Measurements from ENCODE around the gene XRCC3.
A peak's percentile ranks its signal among the peaks of the same experiment; 100 is the strongest.

The XRCC3 gene

DNA sequence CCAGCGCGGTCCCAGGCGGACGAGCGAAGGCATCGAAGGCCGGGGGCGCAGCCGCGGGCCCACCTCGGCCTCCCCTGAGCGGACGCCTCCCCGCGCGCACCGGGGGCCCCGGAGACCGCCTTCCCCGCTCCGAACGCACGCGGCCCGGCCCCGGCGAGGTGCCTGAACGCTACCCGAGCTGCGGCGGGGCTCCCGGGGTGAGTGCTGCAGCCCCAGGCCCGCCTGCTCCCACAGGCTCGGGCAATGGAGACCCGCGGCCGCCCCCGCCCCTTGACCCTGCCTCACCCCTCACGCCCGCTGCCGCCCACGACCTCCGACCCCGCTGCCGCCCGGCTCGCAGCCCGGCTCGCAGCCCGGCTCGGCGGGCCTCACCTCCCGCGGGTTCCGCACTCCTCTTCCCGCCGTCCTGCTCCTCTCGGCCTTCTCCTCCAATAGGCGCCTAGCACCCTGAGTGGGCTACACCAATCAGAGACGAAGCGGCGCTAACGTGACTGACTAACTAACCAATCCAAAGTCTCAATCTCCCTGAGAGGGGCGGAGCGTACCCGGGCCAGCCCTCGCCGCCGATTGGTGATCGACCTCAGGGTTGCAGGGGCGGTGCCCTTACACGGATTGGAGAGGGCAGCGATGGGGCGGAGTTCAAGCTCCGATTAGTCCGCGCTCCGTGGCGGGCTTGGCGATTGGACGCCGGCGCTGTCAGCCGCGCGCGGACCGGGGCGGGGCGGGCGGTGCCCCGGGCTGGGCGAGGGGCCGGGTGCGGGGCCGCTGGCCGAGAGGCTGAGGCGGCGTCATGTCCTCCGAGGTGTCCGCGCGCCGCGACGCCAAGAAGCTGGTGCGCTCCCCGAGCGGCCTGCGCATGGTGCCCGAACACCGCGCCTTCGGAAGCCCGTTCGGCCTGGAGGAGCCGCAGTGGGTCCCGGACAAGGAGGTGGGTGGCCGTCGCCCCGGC is at the start of gene XRCC3, which contains the start of gene ZFYVE21:
XRCC3 (minus strand) TSS at position 400 of the 949 bp plus-strand sequence. CDS start 4,364 bp downstream, outside the sequence.
ZFYVE21 (plus strand) TSS at position 759 of the 949 bp plus-strand sequence; CDS start at position 791, 32 bp downstream.
- peak; percentile 98 to 99 for DNase-seq (ENCODE audit: extremely low read depth in 1 of 2, low read depth in 1 of 2)

DNA sequence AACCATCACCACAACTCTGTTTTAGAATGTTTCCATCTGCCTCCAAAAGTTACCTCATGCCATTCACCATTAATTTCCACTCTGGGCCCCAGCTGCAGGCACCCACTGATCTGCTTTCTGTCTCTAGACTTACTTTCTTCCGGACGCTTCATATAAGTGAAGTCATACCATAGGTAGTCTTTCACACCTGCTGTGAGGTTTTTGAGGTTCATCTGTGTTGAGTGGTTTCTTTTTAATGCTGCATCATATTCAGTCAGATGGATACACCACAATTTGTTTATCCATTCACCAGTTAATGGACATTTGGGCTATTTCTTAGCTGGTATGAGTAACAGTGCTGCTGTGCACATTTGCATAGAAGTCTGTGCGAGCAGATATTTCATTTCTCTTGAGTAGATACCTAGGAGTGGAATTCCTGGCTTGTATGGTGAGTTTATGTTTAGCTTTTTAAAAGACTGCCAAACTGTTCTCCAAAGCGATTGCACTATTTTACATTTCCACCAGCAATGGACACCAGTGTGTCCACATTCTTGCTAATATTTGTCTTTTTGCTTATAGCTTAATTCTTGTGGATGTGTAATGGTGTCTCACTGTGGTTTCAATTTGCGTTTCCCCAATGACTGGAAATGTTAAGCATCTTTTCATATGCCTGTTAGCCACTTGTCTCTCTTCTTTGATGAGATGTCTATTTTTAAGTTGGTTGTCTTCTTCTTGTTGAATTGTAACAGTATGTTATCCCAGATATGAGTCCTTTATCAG is 48.7 kb upstream of the XRCC3 start:
- DNase-seq (ENCODE audit: extremely low read depth in 1 of 2, low read depth in 1 of 2) = no peak

DNA sequence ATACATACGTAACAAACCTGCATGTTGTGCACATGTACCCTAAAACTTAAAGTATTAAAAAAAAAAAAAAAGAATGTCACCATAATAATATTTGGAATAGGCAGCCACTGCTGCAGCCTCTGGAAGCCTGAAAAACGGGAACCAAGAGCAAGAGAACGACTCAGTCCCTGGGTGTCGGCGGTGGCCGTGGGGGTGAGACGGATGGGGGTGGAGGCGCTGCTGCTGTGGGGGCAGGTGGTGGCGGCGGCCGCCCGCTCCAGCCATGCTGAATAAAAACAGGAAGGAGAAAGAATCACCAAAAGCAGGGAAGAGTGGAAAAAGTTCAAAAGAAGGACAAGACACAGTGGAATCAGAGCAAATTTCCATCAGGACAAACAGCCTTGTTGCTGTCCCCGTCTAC is 47.3 kb upstream of the XRCC3 start:
- no peak for DNase-seq (ENCODE audit: extremely low read depth in 1 of 2, low read depth in 1 of 2)

DNA sequence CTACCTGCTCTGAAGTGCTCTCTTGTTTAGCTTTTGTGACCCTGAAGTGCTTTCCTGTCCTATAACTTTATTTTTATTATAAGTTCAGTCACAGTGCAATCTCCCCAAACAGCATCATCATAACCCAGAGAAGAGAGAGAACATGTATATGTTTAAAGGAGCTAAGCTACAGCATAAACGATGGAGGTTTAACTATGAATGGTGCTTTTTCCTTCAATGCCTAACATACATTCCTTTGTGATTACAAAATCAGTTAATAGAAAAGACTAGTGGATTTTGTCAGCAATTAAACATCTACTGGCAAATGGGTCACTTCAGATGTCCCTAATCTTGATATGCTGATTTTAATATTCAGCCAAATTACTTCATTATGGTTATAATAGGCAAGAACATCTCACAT is 46.8 kb upstream of the XRCC3 start:
- no peak for DNase-seq (ENCODE audit: extremely low read depth in 1 of 2, low read depth in 1 of 2)

DNA sequence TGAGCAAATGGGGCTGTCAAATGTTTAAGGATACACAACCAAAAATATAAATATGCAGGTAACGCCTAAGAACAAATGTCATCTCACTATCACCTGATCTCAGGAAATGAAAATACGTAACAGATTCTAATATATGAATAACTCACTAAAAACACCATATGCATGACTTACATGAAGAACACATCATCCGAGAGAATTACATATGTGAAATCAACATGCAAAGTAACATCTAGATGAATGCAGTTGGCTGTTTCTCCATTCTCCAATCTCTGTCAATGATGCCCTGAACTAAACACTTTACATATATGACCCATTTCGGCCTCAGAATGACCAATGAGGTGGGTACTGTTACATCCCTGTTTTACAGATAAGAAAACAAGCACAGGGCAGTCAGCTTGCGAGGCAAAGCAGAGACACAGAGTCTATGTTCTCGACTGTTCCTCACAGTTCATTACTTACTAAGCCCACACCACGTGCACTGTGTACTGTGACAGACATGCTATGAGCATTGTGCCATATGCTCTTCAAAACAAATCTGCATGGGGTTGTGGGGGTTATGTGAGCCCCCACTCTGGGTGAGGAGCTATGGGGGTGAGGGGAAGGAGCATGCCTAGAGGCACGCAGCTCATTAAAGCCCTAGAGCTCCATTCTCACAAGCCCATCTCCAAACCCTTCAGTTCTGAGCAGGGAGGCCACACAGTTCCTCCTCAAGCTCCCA is 43.0 kb upstream of the XRCC3 start:
- no peak for DNase-seq (ENCODE audit: extremely low read depth in 1 of 2, low read depth in 1 of 2)

DNA sequence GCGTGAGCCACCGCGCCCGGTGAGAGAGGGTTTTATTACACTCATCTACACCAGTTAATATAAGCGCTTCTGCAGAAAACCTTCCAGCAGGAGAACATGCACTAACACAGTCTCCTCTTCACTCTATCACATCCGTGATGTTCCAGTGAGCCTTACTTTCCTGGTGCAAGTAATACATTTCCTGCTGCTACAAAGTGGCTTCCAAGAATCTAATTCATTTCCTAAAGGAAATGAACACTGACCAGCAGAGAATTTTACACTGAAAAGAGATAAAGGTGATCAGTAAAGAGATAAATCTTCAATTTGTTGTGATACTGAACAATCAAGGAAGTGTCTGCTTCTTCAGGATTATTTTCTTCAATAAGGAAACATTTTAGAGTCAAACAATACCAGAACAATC is 39.8 kb upstream of the XRCC3 start:
- DNase-seq (ENCODE audit: extremely low read depth in 1 of 2, low read depth in 1 of 2) = no peak

DNA sequence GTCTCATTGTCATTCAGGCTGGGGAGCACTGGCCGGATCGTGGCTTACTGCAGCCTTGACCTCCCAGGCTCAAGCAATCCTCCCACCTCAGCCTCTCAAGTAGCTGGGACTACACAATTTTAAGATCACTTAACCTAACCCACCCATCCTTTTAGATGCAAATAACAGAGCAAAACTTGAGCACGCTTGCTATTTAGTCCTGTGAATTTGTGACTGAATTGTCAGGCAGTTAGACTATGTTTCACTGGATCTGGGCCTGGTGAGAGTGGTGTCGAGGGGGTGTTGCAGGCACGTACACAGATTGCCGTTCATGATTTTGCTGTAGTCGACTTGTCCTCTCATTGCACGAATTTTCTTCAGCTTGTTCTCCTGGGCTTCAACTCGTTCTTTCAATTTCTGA is 38.5 kb upstream of the XRCC3 start:
- no peak for DNase-seq (ENCODE audit: extremely low read depth in 1 of 2, low read depth in 1 of 2)

DNA sequence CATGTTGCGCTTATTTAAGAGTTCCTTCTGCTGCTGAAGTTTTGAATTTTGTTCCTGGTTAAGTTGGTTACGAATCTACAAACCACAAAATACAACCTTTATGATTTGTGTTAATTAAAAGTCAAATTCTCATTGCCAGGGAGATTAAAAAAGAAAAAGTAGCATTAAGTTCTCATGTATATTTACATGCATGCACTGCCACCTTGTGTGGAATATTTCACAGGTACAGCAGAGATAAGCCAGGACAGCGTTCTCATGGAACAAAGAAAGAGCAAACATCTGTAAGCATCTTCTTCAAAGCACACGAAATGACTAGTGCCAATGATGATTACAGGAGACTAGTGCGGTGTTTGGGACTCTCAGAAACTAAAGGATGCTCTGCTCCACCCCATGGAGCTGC is 34.6 kb upstream of the XRCC3 start:
- no peak for DNase-seq (ENCODE audit: extremely low read depth in 1 of 2, low read depth in 1 of 2)

DNA sequence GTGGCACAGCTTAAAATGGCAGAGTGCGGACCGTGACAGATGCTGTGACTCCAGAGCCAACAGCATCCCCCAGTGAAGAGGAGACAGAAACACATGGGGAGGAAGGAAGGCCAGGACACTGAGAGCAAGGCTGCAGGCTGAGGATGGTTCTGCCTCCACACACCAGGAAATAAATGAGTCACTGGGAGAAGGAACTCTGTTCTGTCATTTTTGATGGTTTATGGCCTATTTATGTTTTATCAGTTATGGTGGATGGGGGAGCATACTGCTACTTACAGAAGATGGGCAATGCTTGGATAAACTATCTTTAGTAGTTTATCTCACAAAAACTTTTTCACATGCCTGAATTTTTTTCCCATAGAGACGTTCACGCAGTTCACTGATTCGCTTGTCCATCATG is 34.2 kb upstream of the XRCC3 start:
- no peak for DNase-seq (ENCODE audit: extremely low read depth in 1 of 2, low read depth in 1 of 2)

DNA sequence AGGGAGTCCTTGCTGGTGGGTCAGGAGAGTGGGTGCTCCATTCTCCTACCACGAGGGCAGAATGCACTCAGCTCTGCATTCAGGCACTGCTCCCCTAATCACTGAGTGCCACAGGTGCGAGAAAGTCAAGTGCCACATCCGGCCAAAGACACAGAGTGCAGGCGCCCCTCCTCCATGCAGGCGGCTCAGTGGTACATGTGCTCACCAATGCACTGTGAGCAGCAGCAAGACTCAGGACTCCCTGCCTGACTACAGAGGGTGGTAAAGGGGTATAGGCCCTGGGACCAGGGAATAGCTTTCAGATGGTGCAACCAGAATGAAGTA is 33.2 kb upstream of the XRCC3 start:
- peak in 1 of 2 donors; percentile 3 for DNase-seq (ENCODE audit: extremely low read depth in 1 of 2, low read depth in 1 of 2)

DNA sequence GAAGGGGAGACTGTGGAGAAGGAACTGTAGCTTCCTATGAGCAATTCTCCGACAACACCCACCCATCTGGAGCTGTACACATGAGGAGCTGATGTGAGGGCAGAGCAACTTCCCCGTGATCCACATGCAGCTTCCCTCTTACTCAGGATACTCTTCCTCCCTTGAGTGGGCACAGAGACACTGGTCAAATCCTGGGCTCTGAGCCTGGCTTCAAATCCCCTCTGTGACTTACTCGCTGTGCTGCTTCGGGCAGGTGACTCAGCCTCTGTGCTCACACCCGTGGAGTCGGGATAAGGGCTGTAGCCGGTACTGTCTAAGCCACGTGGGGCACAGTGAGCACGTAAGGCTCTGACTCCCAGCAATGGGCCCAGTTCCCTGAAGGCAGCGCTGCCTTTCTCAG is 31.4 kb upstream of the XRCC3 start:
- DNase-seq (ENCODE audit: extremely low read depth in 1 of 2, low read depth in 1 of 2) = no peak

DNA sequence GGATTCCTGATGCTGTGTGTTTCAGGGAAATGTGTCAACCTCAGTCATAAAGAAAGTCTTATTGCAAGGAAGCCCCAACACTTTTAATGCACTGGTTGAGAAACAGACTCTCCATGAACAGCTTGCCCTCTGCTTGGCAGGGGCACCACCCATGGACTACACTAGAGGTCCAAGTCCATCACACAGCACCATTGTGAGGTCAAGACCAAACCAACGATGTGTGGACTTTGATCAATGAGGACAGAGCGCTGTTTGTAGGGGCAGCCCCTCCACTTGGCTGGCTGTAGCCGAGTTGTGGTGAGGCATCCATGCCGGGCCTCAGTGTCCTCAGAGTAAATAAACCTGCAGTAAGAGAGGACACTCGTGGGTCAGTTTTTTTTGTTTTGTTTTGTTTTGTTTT is 30.2 kb upstream of the XRCC3 start:
- DNase-seq (ENCODE audit: extremely low read depth in 1 of 2, low read depth in 1 of 2) = no peak

DNA sequence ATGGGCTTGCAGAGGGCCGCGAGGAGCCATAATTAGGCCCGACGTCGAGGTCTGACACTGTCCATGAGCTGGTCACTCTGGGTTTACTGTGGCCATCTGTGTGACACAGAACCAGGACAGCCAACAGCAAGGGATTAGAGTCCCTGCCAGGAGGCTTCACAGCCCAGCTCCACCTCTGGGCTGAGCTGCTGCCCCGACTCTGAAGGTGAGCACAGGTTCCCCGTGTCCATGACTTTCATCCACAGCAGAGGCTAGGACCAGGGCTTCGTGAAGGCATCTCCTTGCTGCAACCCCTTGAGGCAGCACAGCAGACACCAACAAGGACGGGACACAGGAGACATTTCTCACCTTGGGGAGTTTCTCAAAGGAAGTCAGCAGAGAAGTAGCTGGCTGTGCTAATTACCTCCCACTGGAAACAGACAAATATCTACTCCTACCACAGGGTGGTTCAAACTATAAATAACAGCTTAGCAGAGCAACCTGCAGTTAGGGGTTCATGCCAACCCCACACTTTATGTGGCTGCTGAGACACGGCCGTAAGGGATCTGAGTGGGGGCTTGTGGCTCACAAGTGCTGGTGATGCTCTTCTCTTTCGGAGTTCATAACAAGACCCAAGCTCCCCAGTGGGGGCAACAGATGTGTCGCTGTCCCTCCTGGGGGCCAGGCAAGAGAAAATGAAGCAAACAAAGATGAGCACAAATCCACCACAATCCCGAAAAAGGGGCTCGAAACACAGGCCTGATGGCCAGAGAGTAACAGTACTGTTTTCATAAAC is 29.6 kb upstream of the XRCC3 start:
- DNase-seq (ENCODE audit: extremely low read depth in 1 of 2, low read depth in 1 of 2) = no peak

DNA sequence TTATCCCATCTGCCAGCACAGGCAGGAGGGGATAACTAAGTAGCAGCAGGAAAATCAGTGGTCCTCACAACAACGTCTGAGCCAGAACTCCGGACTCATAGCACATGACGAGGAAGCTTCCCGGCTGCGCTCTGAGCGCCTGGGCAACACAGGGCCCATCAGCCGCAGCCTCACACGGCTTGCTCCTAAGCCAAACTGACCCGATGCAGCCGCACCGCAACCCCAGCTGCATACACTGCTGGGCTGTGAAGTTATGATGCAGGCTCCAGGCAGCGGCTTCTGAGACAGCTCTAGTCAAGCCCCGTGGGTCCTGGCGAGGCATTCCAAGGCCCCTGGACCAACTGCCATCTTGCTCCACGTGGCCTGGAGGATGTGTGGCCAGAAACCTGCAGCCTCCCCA is 28.4 kb upstream of the XRCC3 start:
- DNase-seq (ENCODE audit: extremely low read depth in 1 of 2, low read depth in 1 of 2) = no peak

DNA sequence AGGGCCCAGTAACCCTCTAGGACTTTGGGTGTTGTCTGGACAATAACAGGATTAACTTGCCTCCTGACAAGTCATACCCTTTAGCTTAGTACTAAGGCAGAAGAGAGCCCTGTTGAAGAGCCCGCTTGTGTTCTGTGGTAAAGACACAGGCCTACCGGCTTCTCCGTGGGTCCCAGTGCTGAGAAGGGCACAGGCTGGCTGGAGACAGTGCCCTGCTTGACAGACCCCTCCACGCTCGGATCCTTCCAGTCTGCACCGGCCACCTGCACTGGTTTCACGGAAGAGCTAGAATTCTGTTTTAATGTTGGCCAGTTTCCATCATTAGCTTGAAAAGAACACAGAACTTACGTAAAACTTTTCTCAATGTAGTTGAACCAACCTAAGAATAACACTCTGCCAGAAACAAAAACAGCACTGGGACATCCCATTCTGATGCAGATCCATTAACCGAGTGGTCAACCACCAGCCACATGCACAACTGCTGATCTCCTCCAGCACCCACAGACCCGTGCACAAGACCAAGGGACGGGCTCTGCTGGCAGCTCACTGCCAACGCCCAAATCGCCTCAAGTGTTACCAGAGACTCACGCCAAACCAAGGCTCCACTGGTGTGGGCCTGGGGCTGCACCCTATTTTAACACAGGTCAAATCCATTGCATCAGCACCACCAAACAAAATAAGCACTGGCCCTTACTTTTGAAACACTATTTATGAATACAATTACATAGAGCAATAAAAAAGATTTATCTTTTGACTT is 27.4 kb upstream of the XRCC3 start:
- no peak for DNase-seq (ENCODE audit: extremely low read depth in 1 of 2, low read depth in 1 of 2)

DNA sequence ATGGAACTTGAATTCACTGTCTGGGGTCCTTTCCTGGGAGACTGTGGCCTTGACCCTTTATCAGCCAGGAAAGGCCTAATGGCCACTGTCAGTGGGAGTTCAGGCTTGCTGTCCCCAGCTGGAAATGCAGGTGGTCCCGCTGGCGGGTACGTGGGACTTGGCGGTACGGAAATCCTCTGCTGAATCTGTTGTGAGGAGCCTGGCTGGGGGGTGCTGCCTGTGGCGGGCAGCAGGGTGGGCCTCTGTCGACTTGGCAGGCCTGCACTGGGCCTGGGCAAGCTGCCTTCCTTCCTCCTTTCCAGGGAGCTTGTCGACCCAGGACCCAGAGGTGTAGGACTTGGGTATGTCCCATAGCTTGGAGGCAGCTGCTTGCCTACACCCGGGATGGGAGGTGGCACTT is 26.6 kb upstream of the XRCC3 start:
- DNase-seq (ENCODE audit: extremely low read depth in 1 of 2, low read depth in 1 of 2) = no peak

DNA sequence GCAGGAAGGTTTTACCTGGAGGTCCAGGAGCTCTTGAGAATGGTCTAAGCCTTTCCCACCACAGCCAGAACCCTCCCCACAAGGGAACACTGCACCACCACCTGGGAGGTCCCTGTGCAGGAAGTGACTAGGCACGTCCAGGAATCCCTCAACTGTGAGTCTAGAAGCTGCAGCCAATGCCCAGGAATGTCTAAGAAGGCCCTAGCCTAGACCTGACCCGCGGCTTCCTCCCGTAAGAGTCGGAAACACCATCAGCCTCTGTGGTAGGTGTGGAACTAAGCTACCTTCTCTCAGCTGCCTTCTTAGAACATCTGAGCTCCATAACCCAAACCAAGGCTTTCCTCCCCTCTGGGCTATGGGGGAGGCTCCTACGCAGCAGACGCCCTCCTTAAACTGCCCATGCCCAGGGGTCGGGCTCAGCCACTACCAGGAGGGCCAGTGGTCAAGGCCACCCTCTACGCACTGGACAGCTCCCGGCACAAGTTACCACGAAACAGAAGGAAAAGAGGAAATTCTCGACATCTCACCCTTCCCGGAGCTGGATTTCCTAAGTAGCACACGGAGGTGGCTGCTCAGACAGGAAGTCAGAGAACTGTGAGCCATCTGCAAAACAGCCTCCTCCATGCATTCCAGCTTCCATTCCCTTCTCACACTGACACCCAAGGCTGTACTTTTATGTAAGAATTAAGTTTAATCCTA is 25.9 kb upstream of the XRCC3 start:
- DNase-seq (ENCODE audit: extremely low read depth in 1 of 2, low read depth in 1 of 2) = no peak

DNA sequence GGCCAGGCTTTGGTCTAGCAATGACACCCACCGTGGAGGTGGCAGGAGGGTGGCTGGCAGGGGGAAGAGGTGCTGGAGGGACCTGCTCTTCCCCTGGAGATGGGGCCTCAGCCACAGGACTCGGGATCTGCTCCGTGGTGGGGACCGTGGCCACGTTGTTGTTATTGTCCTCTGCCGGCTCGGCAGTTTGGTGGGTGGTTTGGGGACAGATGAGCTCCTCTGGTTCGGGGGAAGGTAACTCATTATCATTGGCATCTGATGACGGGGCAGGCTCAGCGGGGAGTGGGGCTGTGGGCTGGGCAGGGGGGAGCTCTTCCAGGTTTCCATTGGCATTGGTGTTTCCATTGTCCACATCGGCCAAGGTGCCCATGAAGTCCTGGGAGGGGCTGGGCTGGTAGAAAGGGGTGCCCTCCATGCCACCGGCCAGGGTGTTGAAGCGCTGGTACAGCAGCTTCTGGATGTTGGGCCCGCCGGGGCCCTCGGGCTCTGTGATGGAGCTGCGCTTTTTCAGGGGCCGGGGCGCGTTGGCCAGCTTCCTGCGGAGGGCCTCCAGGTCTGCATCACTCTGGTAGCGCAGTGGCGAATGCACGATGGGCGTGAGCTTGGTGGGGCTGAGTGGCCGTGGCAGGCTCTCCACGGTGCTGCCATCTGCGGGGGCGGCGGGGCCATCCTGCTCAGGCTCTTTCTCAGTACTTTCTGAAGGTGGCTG is 24.7 kb upstream of the XRCC3 start:
- no peak for DNase-seq (ENCODE audit: extremely low read depth in 1 of 2, low read depth in 1 of 2)

DNA sequence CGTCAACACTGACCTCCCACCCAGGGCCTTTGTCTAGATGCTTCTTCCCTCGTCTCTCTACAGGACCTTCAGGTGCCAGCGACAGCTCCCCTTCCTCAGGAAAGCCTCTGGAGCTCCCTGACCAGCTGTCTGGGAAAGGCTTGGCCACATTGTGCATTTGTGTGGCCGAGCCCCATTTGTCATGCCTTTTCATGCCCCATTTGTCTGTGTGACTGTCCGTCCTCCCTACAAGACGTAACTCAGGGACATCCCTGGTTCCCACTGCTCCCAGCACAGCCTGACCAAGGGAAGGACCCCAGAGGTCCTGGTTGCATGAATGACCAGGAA is 24.2 kb upstream of the XRCC3 start:
- no peak for DNase-seq (ENCODE audit: extremely low read depth in 1 of 2, low read depth in 1 of 2)
